Measurements from ENCODE around the gene MYO1D. TPM values are rescaled to one million over a fixed set of nuclear protein-coding genes. Genes with fewer than 3 reads are reported as not detected.

Gene MYO1D
- total RNA-seq, 4 donors from 2014 or later = 46.3 to 139 (median 80.0) TPM

GRCh38 chr17:32813021-32813420, 63.9 kb downstream of the MYO1D start:
- TF ChIP-seq CTCF (IDR thresholded peaks at IDR 0.05; ENCODE audit: low read depth) = no peak

GRCh38 chr17:32810690-32811089, 66.2 kb downstream of the MYO1D start:
- no peak for TF ChIP-seq CTCF (IDR thresholded peaks at IDR 0.05; ENCODE audit: low read depth)

GRCh38 chr17:32807577-32807976, 69.3 kb downstream of the MYO1D start:
- no peak for TF ChIP-seq CTCF (IDR thresholded peaks at IDR 0.05; ENCODE audit: low read depth)

GRCh38 chr17:32806646-32807045, 70.3 kb downstream of the MYO1D start:
- TF ChIP-seq CTCF (IDR thresholded peaks at IDR 0.05; ENCODE audit: low read depth) = no peak

GRCh38 chr17:32805029-32805976, 71.6 kb downstream of the MYO1D start:
- no peak for TF ChIP-seq CTCF (IDR thresholded peaks at IDR 0.05; ENCODE audit: low read depth)

- TF ChIP-seq CTCF (IDR thresholded peaks at IDR 0.05; ENCODE audit: low read depth) = no peak
Observed at GRCh38 chr17:32803544-32803943, 73.4 kb downstream of the MYO1D start.

- TF ChIP-seq CTCF (IDR thresholded peaks at IDR 0.05; ENCODE audit: low read depth) = no peak
Observed at GRCh38 chr17:32802306-32802705, 74.6 kb downstream of the MYO1D start.
